ENCODE data around the gene NCAPG2. TPM values are rescaled to one million over a fixed set of nuclear protein-coding genes. Genes with fewer than 3 reads are reported as not detected.

The NCAPG2 gene
- total RNA-seq, 4 donors from 2014 or later: 7.3 to 23.1 (median 13.7) TPM

GRCh38 chr7:158685693-158686092 lies 18.9 kb downstream of the NCAPG2 start:
- intact Hi-C loops (cut with DNase I): no loop called here
- no peak for DNase-seq
- no peak overlapping the region for H3K27ac ChIP-seq
- H3K9me3 ChIP-seq: no peaks in the 10 kb centered on the region
- H3K27me3 ChIP-seq: no peaks in the 10 kb centered on the region
- peaks cover 0 to 68% (median 0%) of the 10 kb centered on the region in 3 donors for H3K36me3 ChIP-seq
- WGBS, 2 donors: 91 to 94% methylated on average over 4 of the region's 4 CpGs
- no peaks in the 10 kb centered on the region for H3K4me1 ChIP-seq
- TF ChIP-seq CTCF (IDR thresholded peaks at IDR 0.05) (no peak), POLR2A (IDR thresholded peaks at IDR 0.05) (no peak)
- H3K4me3 ChIP-seq: no peak overlapping the region

GRCh38 chr7:158684329-158684728 lies 20.3 kb downstream of the NCAPG2 start:
- Histone ChIP-seq H3K4me3 (no peak overlapping the region), H3K27ac (no peak overlapping the region), H3K4me1 (no peaks in the 10 kb centered on the region), H3K27me3 (no peaks in the 10 kb centered on the region), H3K9me3 (no peaks in the 10 kb centered on the region), H3K36me3 (peaks cover 0 to 70% (median 0%) of the 10 kb centered on the region in 3 donors)
- DNase-seq: no peak
- WGBS, 2 donors: 95 to 100% methylated on average over 1 of the region's 1 CpG
- TF ChIP-seq CTCF (IDR thresholded peaks at IDR 0.05) (no peak), POLR2A (IDR thresholded peaks at IDR 0.05) (no peak)
- intact Hi-C loops (cut with DNase I): no loop called here

GRCh38 chr7:158683541-158683940 lies 21.1 kb downstream of the NCAPG2 start:
- H3K4me1 ChIP-seq: no peaks in the 10 kb centered on the region

GRCh38 chr7:158682456-158682855 lies 22.1 kb downstream of the NCAPG2 start:
- no peak for DNase-seq
- no peak overlapping the region for H3K4me3 ChIP-seq
- H3K27ac ChIP-seq: no peak overlapping the region
- intact Hi-C loops (cut with DNase I): no loop called here
- peaks cover 0 to 75% (median 0%) of the 10 kb centered on the region in 3 donors for H3K36me3 ChIP-seq
- no peaks in the 10 kb centered on the region for H3K27me3 ChIP-seq
- no peak for TF ChIP-seq POLR2A (IDR thresholded peaks at IDR 0.05)
- TF ChIP-seq CTCF (IDR thresholded peaks at IDR 0.05): no peak
- no peaks in the 10 kb centered on the region for H3K9me3 ChIP-seq
- no peaks in the 10 kb centered on the region for H3K4me1 ChIP-seq

More at GRCh38 chr7:158683541-158683940, 21.1 kb downstream of the NCAPG2 start:
- Histone ChIP-seq H3K9me3 (no peaks in the 10 kb centered on the region), H3K36me3 (peaks cover 0 to 70% (median 0%) of the 10 kb centered on the region in 3 donors), H3K27ac (no peak overlapping the region), H3K27me3 (no peaks in the 10 kb centered on the region), H3K4me3 (no peak overlapping the region)
- 79 to 81% methylated on average over 2 of the region's 2 CpGs for WGBS, 2 donors
- TF ChIP-seq POLR2A (IDR thresholded peaks at IDR 0.05) (no peak), CTCF (IDR thresholded peaks at IDR 0.05) (no peak)
- intact Hi-C loops (cut with DNase I): no loop called here
- DNase-seq: no peak

GRCh38 chr7:158680754-158681153 lies 23.9 kb downstream of the NCAPG2 start:
- H3K27me3 ChIP-seq: no peaks in the 10 kb centered on the region
- no peak for TF ChIP-seq CTCF (IDR thresholded peaks at IDR 0.05)
- TF ChIP-seq POLR2A (IDR thresholded peaks at IDR 0.05): no peak
- H3K4me1 ChIP-seq: no peaks in the 10 kb centered on the region
- intact Hi-C loops (cut with DNase I): no loop called here
- H3K27ac ChIP-seq: no peak overlapping the region
- peaks cover 0 to 69% (median 0%) of the 10 kb centered on the region in 3 donors for H3K36me3 ChIP-seq
- no peak for DNase-seq
- WGBS, 2 donors: 60 to 79% methylated on average over 3 of the region's 3 CpGs
- H3K4me3 ChIP-seq: no peak overlapping the region
- no peaks in the 10 kb centered on the region for H3K9me3 ChIP-seq
